IMR-90 (cell line): ENCODE measurements around the gene LRP6. TPM values are rescaled to one million over a fixed set of nuclear protein-coding genes. Genes with fewer than 3 reads are reported as not detected.
A peak's percentile ranks its signal among the peaks of the same experiment; 100 is the strongest.

Source experiments
- ATAC-seq: fragments of 200-7000 bp; cut with Tn5 transposase; 2 replicates; pipeline ENCODE4 v1.9.1; 2020; ENCODE audit warnings: low read depth, mild to moderate bottlenecking, moderate library complexity
- BruUV-seq: library from RNA; stranded (reverse); fragments of 400-500 nt; replicated peaks from 2 replicates; lab custom pipeline; 2021; lab: Mats Ljungman, UMichigan
- CTCF ChIA-PET: fragments of 300-600 bp; formaldehyde crosslinking; extraction: SDS; loops from one replicate; lab custom pipeline; 2021; ENCODE audit warnings: antibody characterized with exemption; lab: Yijun Ruan, JAX
- POLR2A ChIA-PET: fragments of 300-600 bp; sonication (Branson Sonifier 250); formaldehyde crosslinking; loops from one replicate; lab custom pipeline; 2022; ENCODE audit warnings: antibody characterized with exemption; ENCODE audit not compliant: unreplicated experiment; lab: Charles Lee
- DNase-seq: peaks from one replicate; pipeline ENCODE4 v3.0.0; 2013
- H2AFZ ChIP-seq: replicated peaks from 2 replicates; pipeline ENCODE3; 2013; ENCODE audit warnings: low read length, mild to moderate bottlenecking; ENCODE audit not compliant: poor library complexity
- H2AK5ac ChIP-seq: 2 replicates; pipeline ENCODE4 v1.6.1; 2013; ENCODE audit warnings: low read depth, low read length, inconsistent platforms
- H2AK9ac ChIP-seq: replicated peaks from 2 replicates; pipeline ENCODE3; 2013; ENCODE audit warnings: mild to moderate bottlenecking, low read depth, low read length, moderate library complexity; ENCODE audit not compliant: poor library complexity
- H2BK120ac ChIP-seq: 2 replicates; pipeline ENCODE4 v1.6.1; 2013; ENCODE audit warnings: low read depth, low read length, inconsistent platforms
- H2BK15ac ChIP-seq: 3 replicates; pipeline ENCODE4 v1.6.1; 2013; ENCODE audit warnings: low read depth, low read length, inconsistent platforms
- H2BK20ac ChIP-seq: 2 replicates; pipeline ENCODE4 v1.6.1; 2013; ENCODE audit warnings: low read depth, mild to moderate bottlenecking, inconsistent platforms, low read length, moderate library complexity
- H2BK5ac ChIP-seq: 2 replicates; pipeline ENCODE4 v1.6.1; 2013; ENCODE audit warnings: mild to moderate bottlenecking, low read depth, low read length, inconsistent platforms; ENCODE audit not compliant: poor library complexity, severe bottlenecking
- H3K14ac ChIP-seq: replicated peaks from 2 replicates; pipeline ENCODE4 v1.6.1; 2013; ENCODE audit warnings: low read depth, low read length, inconsistent platforms
- H3K18ac ChIP-seq: 2 replicates; pipeline ENCODE4 v1.6.1; 2013; ENCODE audit warnings: low read depth, low read length, control low read depth
- H3K23ac ChIP-seq: 2 replicates; pipeline ENCODE4 v1.6.1; 2013; ENCODE audit warnings: low read depth, low read length, inconsistent platforms
- H3K27ac ChIP-seq: 2 replicates; pipeline ENCODE4 v1.5.1; 2013; ENCODE audit warnings: mild to moderate bottlenecking, control low read depth, low read length; ENCODE audit not compliant: insufficient read depth
- H3K27me3 ChIP-seq: 2 replicates; pipeline ENCODE4 v1.6.1; 2013; ENCODE audit warnings: low read length; ENCODE audit not compliant: control insufficient read depth, insufficient read depth
- H3K36me3 ChIP-seq: 2 replicates; pipeline ENCODE4 v1.6.1; 2013; ENCODE audit warnings: low read length, mixed read lengths; ENCODE audit not compliant: control insufficient read depth, insufficient read depth
- H3K4ac ChIP-seq: 2 replicates; pipeline ENCODE4 v1.6.1; 2013; ENCODE audit warnings: low read depth, low read length, inconsistent platforms
- H3K4me1 ChIP-seq: 2 replicates; pipeline ENCODE4 v1.6.1; 2013; ENCODE audit warnings: low read length, mixed read lengths; ENCODE audit not compliant: control insufficient read depth, insufficient read depth
- H3K4me2 ChIP-seq: 2 replicates; pipeline ENCODE4 v1.6.1; 2013; ENCODE audit warnings: low read depth, mild to moderate bottlenecking, control low read depth, low read length, moderate library complexity
- H3K4me3 ChIP-seq: 2 replicates; pipeline ENCODE4 v1.5.1; 2013; ENCODE audit warnings: low read depth, mild to moderate bottlenecking, control low read depth, low read length, moderate library complexity; ENCODE audit not compliant: insufficient read depth
- H3K56ac ChIP-seq: 2 replicates; pipeline ENCODE4 v1.6.1; 2013; ENCODE audit warnings: low read length, inconsistent platforms; ENCODE audit not compliant: insufficient read depth; ENCODE audit errors: extremely low read depth
- H3K79me1 ChIP-seq, 2 experiments: 2 replicates each; pipeline ENCODE4 v1.6.1; 2013; ENCODE audit warnings: low read length in 2 of 2, inconsistent platforms in 1 of 2, low read depth in 1 of 2
- H3K9ac ChIP-seq: 2 replicates; pipeline ENCODE4 v1.6.1; 2013; ENCODE audit warnings: low read depth, low read length, control low read depth
- H3K9me1 ChIP-seq: 2 replicates; pipeline ENCODE4 v1.6.1; 2013; ENCODE audit warnings: low read length, inconsistent platforms; ENCODE audit not compliant: insufficient read depth
- H3K9me3 ChIP-seq: 2 replicates; pipeline ENCODE4 v1.6.1; 2013; ENCODE audit warnings: low read length; ENCODE audit not compliant: control insufficient read depth, insufficient read depth
- H4K20me1 ChIP-seq: 2 replicates; pipeline ENCODE4 v1.6.1; 2013; ENCODE audit warnings: low read length, inconsistent platforms; ENCODE audit not compliant: insufficient read depth
- H4K5ac ChIP-seq: 2 replicates; pipeline ENCODE4 v1.6.1; 2013; ENCODE audit warnings: mild to moderate bottlenecking, low read depth, low read length, control low read depth
- H4K8ac ChIP-seq, 2 experiments: 2 replicates each; pipeline ENCODE4 v1.6.1; 2013; ENCODE audit warnings: low read depth in 2 of 2, low read length in 2 of 2, control low read depth in 1 of 2, inconsistent platforms in 1 of 2
- H4K91ac ChIP-seq: 2 replicates; pipeline ENCODE4 v1.6.1; 2013; ENCODE audit warnings: low read depth, low read length, inconsistent platforms; ENCODE audit not compliant: insufficient read depth
- CEBPB ChIP-seq: IDR thresholded peaks from 2 replicates; pipeline ENCODE4 v1.6.1; 2012; ENCODE audit warnings: low read depth, low read length, improper control_type of control experiment
- MAFK ChIP-seq: IDR thresholded peaks from 2 replicates; pipeline ENCODE4 v1.6.1; 2012; ENCODE audit warnings: low read depth, low read length, improper control_type of control experiment
- MAZ ChIP-seq: IDR thresholded peaks from 2 replicates; pipeline ENCODE4 v1.6.1; 2012; ENCODE audit warnings: low read depth, mild to moderate bottlenecking, low read length, improper control_type of control experiment, moderate library complexity, borderline replicate concordance
- RAD21 ChIP-seq: IDR thresholded peaks from 2 replicates; pipeline ENCODE4 v1.6.1; 2012; ENCODE audit warnings: low read length, improper control_type of control experiment
- SMC3 ChIP-seq: fragments of 150-350 bp; IDR thresholded peaks from 2 replicates; pipeline ENCODE4 v1.6.1; 2016; ENCODE audit warnings: low read depth, mild to moderate bottlenecking, antibody characterized with exemption, low read length, moderate library complexity
- WGBS, 2 experiments: methylation state at CpG; one replicate each; pipeline versions ENCODE4 v1.1.5 to v1.1.7; 2013; ENCODE audit warnings: missing lambda C conversion rate in 2 of 2; ENCODE audit not compliant: insufficient read length in 1 of 2; ENCODE audit errors: extremely low coverage in 2 of 2; 5-methylcytosine and 5-hydroxymethylcytosine counted together
- dilution Hi-C: fragments of 300-500 bp; cut with HindIII; formaldehyde crosslinking; loops from one replicate; pipeline ENCODE4 v1.14.3; 2018; ENCODE audit warnings: low sequenced_read_pairs; ENCODE audit not compliant: unreplicated experiment
- in situ Hi-C: fragments of 300-500 bp; cut with MboI; formaldehyde crosslinking; loops from 3 replicates; pipeline ENCODE4 v1.14.3; 2019; ENCODE audit warnings: low sequenced_read_pairs, inconsistent platforms, mixed read lengths
- intact Hi-C: fragments of 100-400 bp; cut with micrococcal nuclease; formaldehyde crosslinking; loops from 2 replicates; pipeline ENCODE4 v1.10.0; 2022
- polyA plus RNA-seq, 3 experiments: library from polyadenylated mRNA; depleted of rRNA; stranded (reverse); fragments of >200 nt; gene quantifications; 2 replicates each; pipeline ENCODE4 v1.2.3, GENCODE V29; 2012; ENCODE audit warnings: low replicate concordance in 1 of 3
- total RNA-seq: library from RNA; depleted of rRNA; stranded (reverse); fragments of >200 nt; gene quantifications from 2 replicates; pipeline ENCODE4 v1.2.3, GENCODE V29; 2012

The LRP6 gene
- total and polyA plus RNA-seq, 2 of the 4 experiments (the other 2 are of a cell fraction) = 14.2 to 32.1 TPM

DNA sequence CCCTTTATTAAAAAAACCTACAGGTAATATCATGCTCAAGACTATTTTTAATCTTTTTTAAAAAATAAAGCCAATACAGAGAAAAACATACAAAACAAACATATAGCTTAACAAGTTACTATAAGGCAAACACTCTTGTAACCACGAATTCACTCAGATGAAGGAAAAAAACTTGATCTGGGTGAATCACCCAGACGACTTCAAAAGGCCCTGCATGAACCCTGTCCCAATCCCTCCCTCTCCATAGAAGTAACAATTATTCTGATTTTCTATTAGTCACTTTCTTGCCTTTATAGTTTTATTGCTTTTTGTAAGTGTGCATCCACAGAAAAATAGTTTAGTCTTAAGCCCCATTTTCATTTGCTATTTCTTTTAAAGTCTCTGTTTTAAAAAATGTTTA, 72.6 kb downstream of the LRP6 start:
- ChIA-PET CTCF (interaction anchor here (0.6 kb wide), 1 partner anchor 697 kb away, joined by 3 read pairs; no protein-coding TSS in a partner anchor), POLR2A (no interaction called here)
- no peak overlapping the region for H2AK9ac ChIP-seq
- no peak overlapping the region for H3K4me3 ChIP-seq
- no peak; the same call in 1 of the 2 replicates for ATAC-seq
- no peaks in the 10 kb centered on the region for H3K9me1 ChIP-seq
- no peak overlapping the region for H3K4ac ChIP-seq
- 0 out of 2 replicates have a peak, but pooled peaks cover 3% of the 10 kb centered on the region for H3K4me1 ChIP-seq
- peaks cover 7% of the 10 kb centered on the region for H3K9me3 ChIP-seq
- H3K14ac ChIP-seq = no peak overlapping the region
- no peak overlapping the region for H4K8ac ChIP-seq
- H4K20me1 ChIP-seq = peaks cover 10% of the 10 kb centered on the region; the same call in 1 of the 2 replicates
- no peak overlapping the region for H3K23ac ChIP-seq
- no peak overlapping the region for H2AFZ ChIP-seq
- H2BK15ac ChIP-seq = no peak overlapping the region
- 100% methylated on average over 1 of the region's 2 CpGs; no CpG with 5 or more reads in 1 of the 2 experiments for WGBS, 2 experiments
- H4K5ac ChIP-seq = no peak overlapping the region
- H3K56ac ChIP-seq = no peak overlapping the region
- peak; percentile 54 for DNase-seq
- peaks cover 20 to 22% of the 10 kb centered on the region in 2 experiments for H3K79me1 ChIP-seq
- no TSS peak for BruUV-seq
- H2BK5ac ChIP-seq = no peak overlapping the region
- no peak overlapping the region for H3K18ac ChIP-seq
- no peak overlapping the region for H2BK120ac ChIP-seq
- in situ Hi-C loops = no loop called here
- intact Hi-C loops = no loop called here
- no peak overlapping the region for H3K4me2 ChIP-seq
- dilution Hi-C loops = no loop called here
- H3K36me3 ChIP-seq = peaks cover 5% of the 10 kb centered on the region; the same call in 1 of the 2 replicates
- H2AK5ac ChIP-seq = no peak overlapping the region
- TF ChIP-seq CEBPB (no peak), SMC3 (no peak), MAZ (no peak), RAD21 (no peak), MAFK (no peak)
- H2BK20ac ChIP-seq = no peak overlapping the region
- H3K9ac ChIP-seq = no peak overlapping the region
- no peak overlapping the region for H3K27ac ChIP-seq
- no peak overlapping the region for H4K91ac ChIP-seq
- no peaks in the 10 kb centered on the region for H3K27me3 ChIP-seq
